Adrenal gland (tissue), 19 donors: ENCODE data around the gene AMPD1. TPM values are rescaled to one million over a fixed set of nuclear protein-coding genes. Genes with fewer than 3 reads are reported as not detected.

ENCODE experiments used
- DNase-seq, 7 donors: peaks; one replicate each; pipeline ENCODE4 v3.0.0-alpha.2; 2019 to 2020
- H3K27ac ChIP-seq, 5 donors: fragments of 200-600 bp; sonication (generic) in 4 of 5; 1 replicate in 3 of 5; 2 replicates in 2 of 5; pipeline versions ENCODE4 v1.5.1 to v1.8.0; 2016 to 2020; ENCODE audit warnings: mild to moderate bottlenecking in 1 of 5
- H3K27me3 ChIP-seq: fragments of 200-600 bp; 2 replicates; pipeline ENCODE4 v1.8.0; 2021
- H3K36me3 ChIP-seq, 2 donors: fragments of 200-600 bp; replicated peaks in 1 of 2; 1 replicate in 1 of 2; 2 replicates in 1 of 2; pipeline versions ENCODE4 v1.5.1 to v1.8.0; 2018 to 2022
- H3K4me1 ChIP-seq, 2 donors: fragments of 200-600 bp; replicated peaks in 1 of 2; 1 replicate in 1 of 2; 2 replicates in 1 of 2; pipeline versions ENCODE4 v1.5.1 to v1.8.0; 2018 to 2021
- H3K4me3 ChIP-seq, 4 donors: fragments of 200-600 bp; sonication (generic) in 3 of 4; one replicate each; pipeline ENCODE4 v1.5.1; 2016 to 2018
- H3K9me3 ChIP-seq, 3 donors: fragments of 200-600 bp; sonication (generic) in 1 of 3; replicated peaks in 1 of 3; 1 replicate in 2 of 3; 2 replicates in 1 of 3; pipeline versions ENCODE4 v1.5.1 to v1.8.0; 2016 to 2021
- CTCF ChIP-seq, 6 experiments: fragments of 450-650 bp in 4 of 6; fragments of 200-600 bp in 2 of 6; sonication (generic) in 1 of 6; IDR thresholded peaks; 1 replicate in 5 of 6; 2 replicates in 1 of 6; pipeline versions ENCODE4 v1.5.1 to v1.8.0; 2016 to 2021; ENCODE audit warnings: antibody characterized with exemption in 6 of 6, mild to moderate bottlenecking in 2 of 6, moderate library complexity in 1 of 6
- POLR2A ChIP-seq, 2 donors: fragments of 450-650 bp; IDR thresholded peaks; one replicate each; pipeline ENCODE4 v1.6.1; 2017; ENCODE audit warnings: antibody characterized with exemption in 2 of 2, mild to moderate bottlenecking in 2 of 2, moderate library complexity in 1 of 2
- whole genome bisulfite sequencing, 4 donors: extraction: QIAGEN DNeasy Blood & Tissue Kit in 2 of 4; methylation state at CpG; one replicate each; pipeline versions ENCODE4 v1.1.5 to v1.1.7; 2013 to 2017; 5-methylcytosine and 5-hydroxymethylcytosine counted together
- intact Hi-C, 2 donors: fragments of 100-400 bp; cut with DNase I; formaldehyde crosslinking; loops; one replicate each; pipeline versions ENCODE4 v1.14.1 to v1.15.0; 2022 to 2023
- long read RNA-seq, 10 donors: library from polyadenylated mRNA in 3 of 10; unstranded in 2 of 10; stranded (forward) in 1 of 10; transcript quantifications; one replicate each; pipeline ENCODE4 v2.0.0 and lab custom pipeline, GENCODE V29; 2021 to 2026
- polyA plus RNA-seq, 3 donors: library from polyadenylated mRNA; stranded (reverse); fragments of 200-250 nt in 2 of 3; fragments of 350-450 nt in 1 of 3; fragmentation: Illumina TruSeq in 1 of 3; extraction: RNeasy Lipid Tissue Mini Kit (QIAGEN cat#74804) in 1 of 3; gene quantifications; one replicate each; pipeline ENCODE4 v1.2.3, GENCODE V29; 2013 to 2014
- total RNA-seq, 9 donors: library from RNA; depleted of rRNA in 4 of 9; stranded (reverse); fragments of >200 nt in 4 of 9; fragments of 120-200 nt in 1 of 9; fragmentation: NEBNext Ultra II Directional in 1 of 9; extraction: Animal tissue kit (Norgen Biotek cat#: 25700) in 1 of 9; gene quantifications; one replicate each; pipeline versions ENCODE4 v1.1.0 to v1.2.4, GENCODE V29; 2013 to 2023
- donor health status: healthy with polysubstance abuse.
- donor health status: Bipolar disorder and iron deficiency.
- donor health status: DM: yes; HTN: yes; CAD: no.
- donor health status: DM: no; HTN: no; CAD: no.
- donor health status: DM: no; HTN: no; CAD: no.
- donor health status: DM: yes; HTN: yes; CAD: no.

The AMPD1 gene
- total RNA-seq (not detected), polyA plus RNA-seq (under 1 TPM in 2 of 3 donors, not detected in 1; 0.24 to 0.29 TPM)
- long read RNA-seq, donor 1: 0 reads
- long read RNA-seq, donor 2: 0 reads
- long read RNA-seq, donor 3: 0 reads
- long read RNA-seq, donor 4: 0 reads
- long read RNA-seq, donor 5: 0 reads
- long read RNA-seq, donor 6: 0 reads
- long read RNA-seq, donor 7: 0 reads
- long read RNA-seq, donor 8: 0 reads
- long read RNA-seq, donor 9: 0 reads
- long read RNA-seq, donor 10: 0 reads

- no peak for DNase-seq
- 51 to 68% (median 62%) methylated on average over 6 of the region's 6 CpGs for WGBS, 4 donors
- Histone ChIP-seq H3K9me3 (no peaks in the 10 kb centered on the region), H3K36me3 (no peaks in the 10 kb centered on the region), H3K27me3 (peaks cover 6% of the 10 kb centered on the region), H3K4me3 (no peak within 1 kb of the TSS), H3K27ac (no peak within 1 kb of the TSS), H3K4me1 (no peaks in the 10 kb centered on the region)
- TF ChIP-seq POLR2A (IDR thresholded peaks at IDR 0.05): no peak
- no peak for TF ChIP-seq CTCF (IDR thresholded peaks at IDR 0.05)
- intact Hi-C loops: no loop called here
Observed at GRCh38 chr1:114695430-114696058, at the start of gene AMPD1. Gene AMPD1 (minus strand): TSS chr1:114695546. CDS start chr1:114695471, 75 bp downstream.

GRCh38 chr1:114741963-114742746, 46.8 kb upstream of the AMPD1 start:
- Histone ChIP-seq H3K4me1 (peaks cover 1 to 14% of the 10 kb centered on the region in 2 donors), H3K9me3 (no peaks in the 10 kb centered on the region), H3K27ac (no peak overlapping the region), H3K4me3 (no peak overlapping the region), H3K27me3 (no peaks in the 10 kb centered on the region), H3K36me3 (peaks cover 0 to 22% of the 10 kb centered on the region in 2 donors)
- 94 to 98% (median 97%) methylated on average over 11 of the region's 11 CpGs for WGBS, 4 donors
- intact Hi-C loops: no loop called here
- DNase-seq: no peak
- TF ChIP-seq CTCF (IDR thresholded peaks at IDR 0.05) (no peak), POLR2A (IDR thresholded peaks at IDR 0.05) (no peak)

- WGBS, 4 donors: 86 to 98% (median 97%) methylated on average over 1 of the region's 1 CpG
- Histone ChIP-seq H3K4me1 (peaks cover 0 to 6% of the 10 kb centered on the region in 2 donors), H3K36me3 (peaks cover 0 to 40% of the 10 kb centered on the region in 2 donors), H3K27me3 (no peaks in the 10 kb centered on the region), H3K4me3 (no peak overlapping the region), H3K27ac (no peak overlapping the region), H3K9me3 (no peaks in the 10 kb centered on the region)
- TF ChIP-seq CTCF (IDR thresholded peaks at IDR 0.05): no peak
- TF ChIP-seq POLR2A (IDR thresholded peaks at IDR 0.05): no peak
- DNase-seq: no peak
- intact Hi-C loops: no loop called here
Observed at GRCh38 chr1:114740331-114740730, 45.0 kb upstream of the AMPD1 start.

GRCh38 chr1:114737314-114737849, 42.0 kb upstream of the AMPD1 start:
- Histone ChIP-seq H3K4me3 (no peak overlapping the region), H3K36me3 (peaks cover 0 to 70% of the 10 kb centered on the region in 2 donors), H3K27me3 (no peaks in the 10 kb centered on the region), H3K27ac (no peak overlapping the region), H3K4me1 (no peaks in the 10 kb centered on the region), H3K9me3 (no peaks in the 10 kb centered on the region)
- TF ChIP-seq POLR2A (IDR thresholded peaks at IDR 0.05) (no peak), CTCF (IDR thresholded peaks at IDR 0.05) (no peak)
- no peak for DNase-seq
- WGBS, 4 donors: 92 to 96% (median 95%) methylated on average over 6 of the region's 6 CpGs
- intact Hi-C loops: no loop called here
